Measurements from ENCODE around the gene TCTN1.
"Not testable (repeated sequence)": the region's sequence is repeated elsewhere in the genome, so short reads cannot be mapped to it uniquely, and the experiment has no call there.

DNA sequence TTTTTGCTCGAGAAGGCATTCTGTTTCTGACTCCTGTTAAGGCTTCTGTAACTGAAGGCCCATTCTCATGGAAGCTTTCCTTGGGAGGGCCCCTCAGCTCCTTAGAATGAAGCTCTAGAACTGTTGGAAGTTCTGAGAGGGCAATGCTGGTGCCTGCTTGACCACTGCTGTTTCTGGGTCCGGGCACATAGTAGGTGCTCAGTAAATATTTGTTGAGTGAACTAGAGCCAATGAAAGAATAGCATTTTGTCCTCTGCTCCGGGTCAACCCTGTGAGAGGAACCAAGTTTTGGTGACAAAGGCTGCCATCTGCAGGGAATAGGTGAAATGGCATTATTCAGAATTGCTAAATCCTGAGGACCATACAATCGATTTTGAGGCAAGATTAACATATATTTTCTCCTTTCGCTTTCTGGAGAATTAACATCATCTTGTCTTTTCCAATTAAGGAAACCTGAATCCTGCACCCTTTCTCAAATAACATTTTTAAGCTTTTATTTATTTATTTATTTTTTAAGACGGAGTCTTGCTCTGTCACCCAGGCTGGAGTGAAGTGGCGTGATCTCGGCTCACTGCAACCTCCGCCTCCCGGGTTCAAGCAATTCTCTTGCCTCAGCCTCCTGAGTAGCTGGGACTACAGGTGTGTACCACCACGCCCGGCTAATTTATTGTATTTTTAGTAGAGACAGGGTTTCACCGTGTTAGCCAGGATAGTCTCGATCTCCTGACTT is 11.7 kb upstream of the TCTN1 start:
- not testable (repeated sequence) for TF ChIP-seq TAF1 (IDR thresholded peaks at IDR 0.05; ENCODE audit: borderline replicate concordance, low read depth, low read length); POLR2A (IDR thresholded peaks at IDR 0.05; ENCODE audit: low read depth, low read length); POLR2AphosphoS5 (IDR thresholded peaks at IDR 0.05; ENCODE audit: low read depth, low read length)
